C4-2B (cell line): ENCODE results near the gene CFD.
"Not testable (repeated sequence)": the region's sequence is repeated elsewhere in the genome, so short reads cannot be mapped to it uniquely, and the experiment has no call there.

Experiments used
- H3K27ac ChIP-seq: fragments of 450-650 bp; 2 replicates; pipeline ENCODE4 v1.5.1; 2017
- ZFX ChIP-seq: fragments of 450-650 bp; IDR thresholded peaks from 2 replicates; pipeline ENCODE4 v1.6.1; 2017
- TF ChIP-seq, protein P1 (sequence below): fragments of 450-650 bp; conservative IDR thresholded peaks from 2 replicates; pipeline ENCODE4 v1.5.1; 2017; ENCODE audit warnings: mild to moderate bottlenecking

Gene CFD

DNA sequence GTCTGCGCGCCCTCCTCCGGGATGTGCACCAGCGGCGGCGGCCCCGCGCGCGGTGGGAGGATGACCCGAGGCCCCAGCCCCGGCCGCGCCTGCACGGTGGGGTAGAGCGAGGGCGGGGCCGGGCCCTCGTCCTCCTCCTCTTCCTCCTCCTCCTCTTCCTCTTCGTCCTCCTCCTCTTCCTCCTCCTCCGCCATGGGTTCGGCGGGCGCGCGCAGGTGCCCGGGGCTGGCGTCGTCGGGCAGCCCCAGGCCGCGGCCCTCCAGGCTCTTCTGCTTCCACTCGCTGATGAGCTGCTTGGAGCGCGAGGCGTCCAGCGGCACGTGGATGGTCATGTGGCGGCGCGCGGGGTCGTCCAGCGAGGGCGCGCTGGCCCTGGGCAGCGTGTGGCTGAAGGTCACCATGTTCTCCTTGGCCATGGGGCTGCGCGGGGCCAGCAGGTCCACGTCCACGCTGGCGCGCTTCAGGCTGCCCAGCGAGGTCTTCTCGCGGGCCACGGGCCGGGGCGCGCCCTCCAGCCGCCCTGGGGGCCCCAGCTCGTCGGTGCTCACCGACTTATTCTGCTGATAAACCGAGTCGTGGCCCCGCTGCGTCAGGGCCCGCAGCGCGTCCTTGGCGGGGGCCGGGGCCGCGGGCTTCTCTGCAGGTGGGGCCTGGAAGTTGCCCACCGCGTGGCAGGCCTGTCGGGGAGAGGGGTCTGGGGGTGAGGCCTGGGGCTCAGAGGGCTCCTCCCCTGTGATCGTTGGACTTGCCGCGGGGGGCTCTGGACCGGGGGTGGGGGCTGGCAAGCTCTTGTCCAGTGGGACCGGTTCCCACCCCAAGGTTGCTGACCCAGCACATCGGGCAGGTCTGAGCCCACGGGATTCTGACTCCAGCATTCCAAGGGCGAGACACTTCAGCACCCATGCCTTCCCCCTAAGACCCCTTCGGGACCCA lies 46.0 kb upstream of the CFD start:
- H3K27ac ChIP-seq: no peak overlapping the region
- TF ChIP-seq, protein P1, sequence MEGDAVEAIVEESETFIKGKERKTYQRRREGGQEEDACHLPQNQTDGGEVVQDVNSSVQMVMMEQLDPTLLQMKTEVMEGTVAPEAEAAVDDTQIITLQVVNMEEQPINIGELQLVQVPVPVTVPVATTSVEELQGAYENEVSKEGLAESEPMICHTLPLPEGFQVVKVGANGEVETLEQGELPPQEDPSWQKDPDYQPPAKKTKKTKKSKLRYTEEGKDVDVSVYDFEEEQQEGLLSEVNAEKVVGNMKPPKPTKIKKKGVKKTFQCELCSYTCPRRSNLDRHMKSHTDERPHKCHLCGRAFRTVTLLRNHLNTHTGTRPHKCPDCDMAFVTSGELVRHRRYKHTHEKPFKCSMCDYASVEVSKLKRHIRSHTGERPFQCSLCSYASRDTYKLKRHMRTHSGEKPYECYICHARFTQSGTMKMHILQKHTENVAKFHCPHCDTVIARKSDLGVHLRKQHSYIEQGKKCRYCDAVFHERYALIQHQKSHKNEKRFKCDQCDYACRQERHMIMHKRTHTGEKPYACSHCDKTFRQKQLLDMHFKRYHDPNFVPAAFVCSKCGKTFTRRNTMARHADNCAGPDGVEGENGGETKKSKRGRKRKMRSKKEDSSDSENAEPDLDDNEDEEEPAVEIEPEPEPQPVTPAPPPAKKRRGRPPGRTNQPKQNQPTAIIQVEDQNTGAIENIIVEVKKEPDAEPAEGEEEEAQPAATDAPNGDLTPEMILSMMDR: no peak
- TF ChIP-seq ZFX: no peak

DNA sequence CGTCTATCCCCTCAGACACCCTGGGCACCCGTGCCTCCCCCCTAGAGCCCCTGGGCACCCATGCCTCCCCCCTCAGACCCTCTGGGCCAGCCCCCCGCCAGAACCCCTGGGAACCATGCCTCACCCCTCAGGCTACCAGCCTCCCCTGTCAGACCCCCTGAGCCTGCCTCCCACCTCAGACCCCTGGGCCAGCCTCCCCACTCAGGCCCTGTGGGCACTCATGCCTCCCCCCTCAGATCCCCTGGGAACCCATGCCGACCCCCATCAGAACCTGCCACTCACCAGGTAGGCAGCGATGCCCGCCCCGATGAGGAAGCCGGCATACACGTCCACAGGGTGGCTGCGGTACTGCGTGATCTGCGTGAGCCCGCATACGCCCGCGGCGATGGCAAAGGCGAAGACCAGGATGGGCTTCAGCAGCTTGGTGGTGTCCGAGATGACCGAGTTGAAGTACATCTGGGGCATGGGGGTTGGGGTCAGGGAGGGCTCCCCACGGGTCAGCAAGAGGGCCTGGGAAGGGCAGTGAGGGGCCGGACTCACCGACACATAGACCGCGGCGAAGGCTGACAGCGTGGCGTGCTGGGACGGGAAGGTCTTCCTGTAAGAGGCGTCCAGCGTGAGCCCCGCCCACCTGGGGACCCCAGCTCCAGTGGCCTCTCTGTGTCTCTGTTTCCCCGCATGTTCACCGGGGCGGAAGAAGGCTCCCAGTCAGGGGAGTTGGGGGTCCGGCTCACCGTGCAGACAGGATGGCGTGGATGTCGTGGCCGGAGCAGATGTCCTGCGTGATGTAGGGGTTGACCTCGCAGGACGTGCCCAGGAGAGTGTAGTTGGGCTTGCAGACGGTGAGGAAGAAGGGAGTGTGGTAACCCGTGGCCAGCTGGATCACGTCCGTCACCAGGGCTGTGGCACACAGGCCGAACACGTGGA lies 45.0 kb upstream of the CFD start:
- no peak for TF ChIP-seq ZFX
- TF ChIP-seq, protein P1: no peak
- H3K27ac ChIP-seq: no peak overlapping the region

DNA sequence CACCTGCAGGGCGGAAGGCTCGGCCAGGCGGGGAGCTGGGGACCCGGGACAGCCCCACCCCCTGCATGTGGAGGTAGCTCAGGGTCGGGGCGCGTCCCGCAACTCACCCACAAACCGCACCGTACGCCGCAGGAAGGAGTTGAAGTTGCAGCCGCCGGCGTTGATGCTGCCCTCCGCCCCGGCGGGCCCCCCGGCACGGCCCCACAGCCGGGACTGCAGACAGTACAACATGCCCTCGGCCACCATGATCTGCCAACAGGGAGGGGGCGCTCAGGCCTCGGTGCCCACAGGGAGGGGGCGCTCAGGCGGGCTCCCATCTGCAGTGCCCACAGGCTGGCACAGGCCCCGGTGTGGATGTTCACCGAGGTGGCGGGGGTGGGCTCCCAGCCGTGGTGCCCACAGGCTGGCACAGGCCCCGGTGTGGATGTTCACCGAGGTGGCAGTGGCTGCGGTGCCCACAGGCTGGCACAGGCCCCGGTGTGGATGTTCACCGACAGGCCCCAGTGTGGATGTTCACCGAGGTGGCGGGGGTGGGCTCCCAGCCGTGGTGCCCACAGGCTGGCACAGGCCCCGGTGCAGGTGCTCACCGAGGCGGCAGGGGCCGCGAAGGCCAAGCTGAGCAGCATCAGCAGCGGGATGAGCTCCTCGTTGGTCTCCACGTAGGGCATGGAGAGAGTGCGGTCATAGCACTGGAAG lies 44.2 kb upstream of the CFD start:
- no peak overlapping the region for H3K27ac ChIP-seq
- TF ChIP-seq, protein P1: no peak
- no peak for TF ChIP-seq ZFX

DNA sequence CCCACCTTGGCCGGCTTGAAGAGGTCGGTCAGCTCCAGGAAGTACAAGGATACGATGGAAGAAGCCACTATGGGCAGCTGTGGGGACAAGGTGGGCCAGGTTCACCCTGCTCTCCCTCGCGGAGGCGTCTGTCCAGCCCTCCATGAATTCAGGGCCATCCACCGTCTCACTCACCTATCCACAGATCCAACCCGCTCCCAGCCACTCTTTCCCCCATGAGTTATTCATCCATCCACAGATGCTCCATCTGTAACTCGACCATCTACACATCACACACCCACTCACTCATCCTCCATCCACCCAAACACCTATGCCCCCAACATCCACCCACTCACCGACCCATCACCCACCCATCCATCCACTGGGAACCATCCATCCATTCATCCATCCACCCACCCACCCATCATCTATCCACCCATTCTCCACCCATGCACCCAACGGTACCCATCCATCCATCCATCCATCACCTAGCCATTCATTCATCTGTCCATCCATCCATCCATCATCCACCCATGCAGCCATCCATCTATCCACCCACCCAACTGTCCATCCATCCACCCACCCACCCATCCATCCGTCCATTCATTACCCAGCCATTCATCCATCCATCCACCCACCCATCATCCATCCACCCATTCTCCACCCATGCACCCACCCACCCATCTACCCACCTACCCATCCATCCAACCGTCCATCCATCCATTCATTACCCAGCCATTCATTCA lies 43.5 kb upstream of the CFD start:
- no peak overlapping the region for H3K27ac ChIP-seq
- TF ChIP-seq, protein P1: no peak
- no peak for TF ChIP-seq ZFX

DNA sequence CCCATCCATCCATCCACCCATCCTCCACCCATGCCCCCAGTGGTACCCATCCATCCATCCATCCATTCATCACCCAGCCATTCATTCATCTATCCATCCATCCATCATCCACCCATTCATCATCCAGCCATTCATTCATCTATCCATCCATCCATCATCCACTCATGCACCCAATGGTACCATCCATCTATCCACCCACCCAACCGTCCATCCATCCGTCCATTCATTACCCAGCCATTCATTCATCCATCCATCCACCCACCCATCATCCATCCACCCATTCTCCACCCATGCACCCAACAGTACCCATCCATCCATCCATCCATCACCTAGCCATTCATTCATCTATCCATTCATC lies 43.0 kb upstream of the CFD start:
- H3K27ac ChIP-seq: no peak overlapping the region
- TF ChIP-seq ZFX: no peak
- TF ChIP-seq, protein P1: no peak

DNA sequence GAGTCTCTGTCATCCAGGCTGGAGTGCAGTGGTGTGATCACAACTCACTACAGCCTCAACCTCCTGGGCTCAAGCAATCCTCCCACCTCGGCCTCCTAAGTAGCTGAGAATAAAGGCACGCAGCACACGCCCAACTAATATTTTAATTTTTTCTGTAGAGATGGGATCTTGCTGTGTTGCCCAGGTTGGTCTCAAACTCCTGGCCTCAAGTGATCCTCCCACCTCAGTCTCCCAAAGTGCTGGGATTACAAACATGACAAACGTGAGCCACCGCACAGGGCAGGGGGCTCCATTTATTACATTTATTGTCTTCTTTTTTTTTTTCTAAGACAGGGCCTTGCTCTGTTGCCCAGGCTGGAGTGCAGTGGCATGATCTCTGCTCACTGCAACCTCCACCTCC lies 39.3 kb upstream of the CFD start:
- H3K27ac ChIP-seq: not testable (repeated sequence)

DNA sequence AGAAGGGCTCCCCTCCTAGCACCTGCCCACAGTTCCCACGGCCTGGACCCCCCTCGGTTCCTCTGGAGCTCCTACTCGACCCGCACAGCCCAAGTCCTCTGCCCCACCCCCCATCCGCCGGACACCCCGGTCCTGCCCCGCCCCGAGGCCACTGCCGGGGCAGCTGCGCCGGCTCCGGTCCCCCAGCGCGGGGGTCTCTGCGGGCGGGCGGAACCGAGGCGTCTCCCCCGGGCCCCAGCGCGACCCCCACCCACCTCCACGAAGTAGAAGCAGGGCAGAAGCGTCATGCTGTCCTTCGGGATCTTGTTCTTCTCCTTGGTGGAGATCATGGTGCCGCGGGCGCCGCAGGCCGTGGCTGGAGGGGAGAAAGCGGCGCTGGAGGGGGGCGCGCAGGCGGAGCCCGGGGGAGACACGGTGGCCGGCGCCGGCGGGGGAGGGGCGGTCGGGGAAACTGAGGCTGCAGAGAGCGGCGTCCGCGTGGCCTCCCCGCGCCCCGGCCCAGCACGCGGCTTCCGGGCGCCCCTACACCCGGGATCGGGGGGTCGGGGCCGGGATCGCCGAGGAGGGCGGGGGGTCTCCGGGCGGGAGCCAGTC lies 38.1 kb upstream of the CFD start:
- H3K27ac ChIP-seq: no peak overlapping the region

More for the DNA sequence above, 38.1 kb upstream of the CFD start:
- TF ChIP-seq ZFX: no peak
- TF ChIP-seq, protein P1: no peak
